Left ventricle myocardium inferior (tissue), 1 donor: Measurements from ENCODE around the gene XXYLT1. TPM values are rescaled to one million over a fixed set of nuclear protein-coding genes. Genes with fewer than 3 reads are reported as not detected.

Source experiments
- DNase-seq: peaks from one replicate; pipeline ENCODE4 v3.0.0-alpha.2; 2020
- H3K27ac ChIP-seq: fragments of 200-600 bp; replicated peaks from 2 replicates; pipeline ENCODE4 v1.8.0; 2021
- H3K27me3 ChIP-seq: fragments of 200-600 bp; 2 replicates; pipeline ENCODE4 v1.8.0; 2021; ENCODE audit warnings: low read depth
- H3K36me3 ChIP-seq: fragments of 200-600 bp; 2 replicates; pipeline ENCODE4 v1.8.0; 2021
- H3K4me1 ChIP-seq: fragments of 200-600 bp; 2 replicates; pipeline ENCODE4 v1.8.0; 2021
- H3K4me3 ChIP-seq: fragments of 200-600 bp; 2 replicates; pipeline ENCODE4 v1.8.0; 2021; ENCODE audit warnings: mild to moderate bottlenecking, moderate library complexity
- H3K9me3 ChIP-seq: fragments of 200-600 bp; replicated peaks from 2 replicates; pipeline ENCODE4 v1.8.0; 2021
- intact Hi-C: fragments of 100-400 bp; cut with micrococcal nuclease; formaldehyde crosslinking; loops from one replicate; pipeline ENCODE4 v1.11.0; 2022
- total RNA-seq: library from RNA; stranded (reverse); fragmentation: NEBNext Ultra II Directional; extraction: Animal tissue kit (Norgen Biotek cat#: 25700); gene quantifications from one replicate; pipeline ENCODE4 v1.2.1, GENCODE V29; 2021
- TF ChIP-seq, protein P1 (sequence below): fragments of 200-600 bp; IDR thresholded peaks from 2 replicates; pipeline ENCODE4 v1.8.0; 2021; ENCODE audit warnings: antibody characterized with exemption, mild to moderate bottlenecking, borderline replicate concordance
- donor health status: DM: no; HTN: yes; CAD: no; lungs with severe emphysema.

The XXYLT1 gene
- total RNA-seq, 1 donor from 2014 or later: 2.3 TPM

DNA sequence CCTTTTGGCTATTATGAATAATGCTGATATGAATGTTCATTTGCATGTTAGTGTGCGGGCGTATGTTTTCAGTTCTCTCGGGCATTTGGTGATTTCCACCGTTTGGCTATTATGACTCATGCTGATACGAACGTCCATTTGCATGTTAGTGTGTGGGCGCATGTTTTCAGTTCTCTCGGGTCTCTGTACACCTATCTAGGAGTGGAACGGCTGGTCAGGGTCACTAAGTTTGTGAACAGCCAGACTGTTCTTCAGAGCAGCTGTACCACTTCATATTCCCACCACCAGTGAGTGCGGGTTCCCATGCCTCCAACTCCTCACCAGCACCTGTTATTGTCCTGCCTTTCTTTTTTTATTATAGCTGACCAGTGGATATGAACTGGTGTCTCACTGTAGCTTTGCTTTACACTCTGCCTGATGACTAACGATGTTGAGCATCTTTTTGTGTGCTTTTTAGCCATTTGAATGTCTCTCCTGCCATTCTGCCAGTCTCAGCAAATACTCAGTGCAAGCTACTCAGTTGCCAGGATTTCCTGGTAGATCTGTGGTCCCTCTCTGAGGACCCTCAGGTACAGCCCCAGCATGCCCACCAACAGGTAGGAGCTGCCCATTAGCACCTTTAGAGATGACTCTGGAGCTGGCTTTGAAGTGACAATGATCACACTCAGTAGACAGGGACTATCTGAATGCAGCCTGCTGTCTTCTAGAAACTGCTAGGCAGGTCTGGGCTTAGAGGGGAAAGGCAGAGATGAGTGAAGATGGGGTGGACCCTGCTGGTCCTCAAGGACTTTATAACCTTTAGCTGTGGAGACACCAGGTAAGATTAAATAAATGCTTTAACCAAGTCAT, 141.1 kb downstream of the XXYLT1 start:
- Histone ChIP-seq H3K27ac (no peak overlapping the region), H3K27me3 (no peaks in the 10 kb centered on the region), H3K9me3 (no peaks in the 10 kb centered on the region), H3K4me1 (peaks cover 21% of the 10 kb centered on the region), H3K36me3 (no peaks in the 10 kb centered on the region), H3K4me3 (no peak overlapping the region)
- TF ChIP-seq, protein P1, sequence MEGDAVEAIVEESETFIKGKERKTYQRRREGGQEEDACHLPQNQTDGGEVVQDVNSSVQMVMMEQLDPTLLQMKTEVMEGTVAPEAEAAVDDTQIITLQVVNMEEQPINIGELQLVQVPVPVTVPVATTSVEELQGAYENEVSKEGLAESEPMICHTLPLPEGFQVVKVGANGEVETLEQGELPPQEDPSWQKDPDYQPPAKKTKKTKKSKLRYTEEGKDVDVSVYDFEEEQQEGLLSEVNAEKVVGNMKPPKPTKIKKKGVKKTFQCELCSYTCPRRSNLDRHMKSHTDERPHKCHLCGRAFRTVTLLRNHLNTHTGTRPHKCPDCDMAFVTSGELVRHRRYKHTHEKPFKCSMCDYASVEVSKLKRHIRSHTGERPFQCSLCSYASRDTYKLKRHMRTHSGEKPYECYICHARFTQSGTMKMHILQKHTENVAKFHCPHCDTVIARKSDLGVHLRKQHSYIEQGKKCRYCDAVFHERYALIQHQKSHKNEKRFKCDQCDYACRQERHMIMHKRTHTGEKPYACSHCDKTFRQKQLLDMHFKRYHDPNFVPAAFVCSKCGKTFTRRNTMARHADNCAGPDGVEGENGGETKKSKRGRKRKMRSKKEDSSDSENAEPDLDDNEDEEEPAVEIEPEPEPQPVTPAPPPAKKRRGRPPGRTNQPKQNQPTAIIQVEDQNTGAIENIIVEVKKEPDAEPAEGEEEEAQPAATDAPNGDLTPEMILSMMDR: no peak
- intact Hi-C loops: no loop called here
- no peak for DNase-seq

DNA sequence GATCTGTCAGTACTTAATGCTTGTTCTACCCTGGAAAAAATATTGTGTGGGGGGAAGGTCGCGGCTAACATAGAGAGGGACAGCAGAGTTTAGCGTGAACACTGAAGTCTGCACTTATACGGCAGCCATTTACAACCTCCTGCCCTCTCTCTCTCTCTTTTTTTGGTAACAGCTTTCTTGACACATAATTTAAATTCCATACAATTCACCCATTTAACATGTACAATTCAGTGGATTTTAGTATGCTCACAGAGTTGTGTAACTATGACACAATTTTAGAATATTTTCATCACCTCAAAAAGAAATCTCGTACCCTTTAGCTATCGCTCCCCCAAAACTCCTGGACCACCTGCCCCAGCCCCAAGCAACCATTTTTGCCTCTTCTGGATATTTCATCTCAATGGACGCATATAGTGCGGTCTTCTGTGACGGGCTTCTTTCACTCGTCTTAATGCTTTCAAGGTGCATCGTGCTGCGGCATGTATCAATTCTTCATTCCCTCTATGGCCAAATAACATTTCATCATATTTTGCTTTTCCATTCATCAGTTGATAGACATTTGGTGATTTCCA, 141.8 kb downstream of the XXYLT1 start:
- Histone ChIP-seq H3K4me3 (no peak overlapping the region), H3K4me1 (peaks cover 28% of the 10 kb centered on the region), H3K9me3 (no peaks in the 10 kb centered on the region), H3K36me3 (no peaks in the 10 kb centered on the region), H3K27ac (no peak overlapping the region), H3K27me3 (no peaks in the 10 kb centered on the region)
- TF ChIP-seq, protein P1: no peak
- DNase-seq: no peak
- intact Hi-C loops: no loop called here

DNA sequence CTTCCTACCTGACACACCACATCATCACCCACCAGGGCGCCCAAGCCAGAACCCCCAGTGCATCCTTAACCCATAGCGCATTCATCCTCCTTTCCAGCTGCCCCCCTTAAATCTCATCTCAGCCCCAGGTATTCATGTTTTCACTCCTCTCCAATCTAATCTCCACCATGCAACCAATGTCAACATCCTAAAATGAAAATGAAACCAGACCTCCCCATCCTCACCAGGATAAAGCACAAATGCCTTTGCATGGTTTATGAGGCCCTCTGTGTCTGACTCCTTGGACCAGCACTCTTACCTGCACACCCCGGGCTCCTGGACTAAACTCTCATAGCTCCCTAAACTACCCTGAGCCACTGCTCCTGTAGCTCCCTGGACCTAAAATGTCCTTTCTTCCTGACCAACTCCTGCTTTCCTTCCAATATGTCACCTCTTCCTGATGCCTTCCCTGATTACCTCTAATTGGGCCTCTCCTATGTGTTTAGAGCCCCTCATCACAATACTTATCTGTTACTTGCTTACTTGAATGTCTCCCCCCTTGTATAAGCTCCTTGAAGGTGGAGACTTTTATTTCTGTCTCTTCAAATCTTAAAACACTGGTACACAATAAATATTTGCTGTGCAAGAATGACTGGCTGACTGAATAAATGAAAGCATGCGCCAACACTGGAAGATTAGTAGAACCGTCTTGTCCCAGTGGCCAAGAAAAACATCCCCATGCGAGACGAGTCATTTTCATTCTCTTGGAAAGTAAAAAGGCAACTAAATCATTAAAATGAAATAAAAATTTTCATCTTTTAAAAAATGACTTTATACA, 142.5 kb downstream of the XXYLT1 start:
- TF ChIP-seq, protein P1: no peak
- H3K9me3 ChIP-seq: no peaks in the 10 kb centered on the region
- H3K36me3 ChIP-seq: no peaks in the 10 kb centered on the region
- no peak overlapping the region for H3K27ac ChIP-seq
- no peaks in the 10 kb centered on the region for H3K27me3 ChIP-seq
- peaks cover 29% of the 10 kb centered on the region for H3K4me1 ChIP-seq
- DNase-seq: no peak
- no peak overlapping the region for H3K4me3 ChIP-seq
- intact Hi-C loops: no loop called here

DNA sequence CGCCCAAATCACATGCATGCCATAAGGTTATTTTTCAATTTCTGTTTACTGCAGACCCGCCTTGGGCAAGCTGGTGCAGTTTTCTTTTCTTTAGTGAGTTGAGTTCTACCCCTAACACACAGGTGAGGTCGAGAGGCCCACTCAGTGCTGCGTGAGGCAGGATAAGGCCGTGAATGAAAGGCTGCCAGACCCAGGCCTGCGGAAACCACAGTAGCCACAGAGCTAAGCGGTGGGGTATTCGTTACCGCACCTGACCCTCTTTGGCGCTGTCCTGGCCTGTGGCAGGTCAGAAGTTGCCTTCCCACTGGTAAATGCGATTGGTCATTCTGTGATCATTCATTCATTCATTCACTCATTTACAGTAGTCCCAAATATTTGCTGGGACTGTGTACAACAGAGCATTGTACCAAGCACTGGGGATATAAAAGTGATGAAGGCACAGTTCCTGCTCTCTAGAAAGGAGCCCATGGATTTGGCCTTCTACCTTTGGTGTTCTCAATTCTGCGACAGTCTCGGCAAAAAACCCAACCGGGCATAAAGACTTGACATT, 144.8 kb downstream of the XXYLT1 start:
- no peaks in the 10 kb centered on the region for H3K9me3 ChIP-seq
- intact Hi-C loops: no loop called here
- H3K36me3 ChIP-seq: no peaks in the 10 kb centered on the region
- H3K27me3 ChIP-seq: no peaks in the 10 kb centered on the region
- TF ChIP-seq, protein P1: no peak
- H3K4me3 ChIP-seq: no peak overlapping the region
- DNase-seq: no peak
- peaks cover 29% of the 10 kb centered on the region for H3K4me1 ChIP-seq
- H3K27ac ChIP-seq: peak overlapping the region; percentile 24

DNA sequence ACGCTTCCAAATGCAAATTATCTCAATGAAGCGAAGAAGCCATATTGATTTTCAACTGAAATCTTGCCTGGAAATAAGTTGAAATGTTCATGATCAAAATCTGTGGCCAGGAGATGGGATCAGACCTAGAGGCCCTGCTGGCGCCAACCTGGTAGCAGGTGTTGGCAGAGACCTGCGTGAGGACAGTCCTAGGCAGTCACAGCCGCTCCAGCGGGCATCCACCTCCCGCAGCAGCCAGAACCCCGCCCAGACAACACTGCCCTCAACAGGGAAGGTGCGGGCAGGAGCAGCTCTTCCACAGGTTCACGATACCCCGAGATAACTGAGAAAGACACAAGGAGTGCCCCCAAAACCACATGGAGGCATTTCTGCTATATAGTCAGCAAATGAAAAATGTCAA, 145.3 kb downstream of the XXYLT1 start:
- Histone ChIP-seq H3K27ac (no peak overlapping the region), H3K4me1 (peaks cover 29% of the 10 kb centered on the region), H3K4me3 (no peak overlapping the region), H3K27me3 (no peaks in the 10 kb centered on the region), H3K36me3 (no peaks in the 10 kb centered on the region), H3K9me3 (no peaks in the 10 kb centered on the region)
- no peak for DNase-seq
- intact Hi-C loops: no loop called here
- TF ChIP-seq, protein P1: no peak
